NCI-H2227 treated with DMSO at 0.1 percent for 48 hours (cell line): ENCODE results near the gene NCS1.

Experiments used
- DNase-seq: peaks from one replicate; lab custom pipeline; 2025; lab: John Stamatoyannopoulos, UW

Gene NCS1

GRCh38 chr9:130214776-130215340 is 42.7 kb downstream of the NCS1 start:
- no peak for DNase-seq

- DNase-seq, result no peak
These were observed 43.3 kb downstream of the NCS1 start for GRCh38 chr9:130215341-130216119.

- no peak for DNase-seq
These were observed 45.6 kb downstream of the NCS1 start for GRCh38 chr9:130217838-130218237.

- no peak for DNase-seq
These were observed 47.5 kb downstream of the NCS1 start for GRCh38 chr9:130219661-130220096.

- DNase-seq, result no peak
These were observed 48.1 kb downstream of the NCS1 start for GRCh38 chr9:130220352-130220751.

GRCh38 chr9:130222833-130223232 is 50.6 kb downstream of the NCS1 start:
- DNase-seq, result no peak

GRCh38 chr9:130225071-130225470 is 52.9 kb downstream of the NCS1 start:
- DNase-seq, result no peak

GRCh38 chr9:130225586-130225985 is 53.4 kb downstream of the NCS1 start:
- no peak for DNase-seq

GRCh38 chr9:130226112-130226511 is 53.9 kb downstream of the NCS1 start:
- no peak for DNase-seq

- no peak for DNase-seq
These were observed 55.6 kb downstream of the NCS1 start for GRCh38 chr9:130227833-130228232.

- no peak for DNase-seq
These were observed 57.6 kb downstream of the NCS1 start for GRCh38 chr9:130229759-130230158.

GRCh38 chr9:130230631-130231030 is 58.4 kb downstream of the NCS1 start:
- DNase-seq, result no peak

GRCh38 chr9:130232899-130233586 is 60.8 kb downstream of the NCS1 start:
- no peak for DNase-seq

- no peak for DNase-seq
These were observed 61.4 kb downstream of the NCS1 start for GRCh38 chr9:130233587-130233945.

- no peak for DNase-seq
These were observed 62.4 kb downstream of the NCS1 start for GRCh38 chr9:130234340-130235260.

- DNase-seq, result peak; percentile 9
These were observed 63.6 kb downstream of the NCS1 start for GRCh38 chr9:130235558-130236435.

- no peak for DNase-seq
These were observed 64.3 kb downstream of the NCS1 start for GRCh38 chr9:130236436-130236985.

GRCh38 chr9:130237076-130237475 is 64.9 kb downstream of the NCS1 start:
- DNase-seq, result no peak

- DNase-seq, result no peak
These were observed 65.7 kb downstream of the NCS1 start for GRCh38 chr9:130237763-130238524.

- DNase-seq, result no peak
These were observed 67.1 kb downstream of the NCS1 start for GRCh38 chr9:130239363-130239695.
